GM18873 (cell line): ENCODE measurements around the gene ARMC5.
"Not testable (repeated sequence)": the region's sequence is repeated elsewhere in the genome, so short reads cannot be mapped to it uniquely, and the experiment has no call there.

ENCODE experiments used
- ATAC-seq: cut with Tn5 transposase; IDR thresholded peaks from one replicate; pipeline ENCODE4 v1.9.1; 2021; ENCODE audit warnings: mild to moderate bottlenecking, moderate library complexity, moderate number of reproducible peaks; ENCODE audit not compliant: unreplicated experiment, low FRiP score

Gene ARMC5, protein sequence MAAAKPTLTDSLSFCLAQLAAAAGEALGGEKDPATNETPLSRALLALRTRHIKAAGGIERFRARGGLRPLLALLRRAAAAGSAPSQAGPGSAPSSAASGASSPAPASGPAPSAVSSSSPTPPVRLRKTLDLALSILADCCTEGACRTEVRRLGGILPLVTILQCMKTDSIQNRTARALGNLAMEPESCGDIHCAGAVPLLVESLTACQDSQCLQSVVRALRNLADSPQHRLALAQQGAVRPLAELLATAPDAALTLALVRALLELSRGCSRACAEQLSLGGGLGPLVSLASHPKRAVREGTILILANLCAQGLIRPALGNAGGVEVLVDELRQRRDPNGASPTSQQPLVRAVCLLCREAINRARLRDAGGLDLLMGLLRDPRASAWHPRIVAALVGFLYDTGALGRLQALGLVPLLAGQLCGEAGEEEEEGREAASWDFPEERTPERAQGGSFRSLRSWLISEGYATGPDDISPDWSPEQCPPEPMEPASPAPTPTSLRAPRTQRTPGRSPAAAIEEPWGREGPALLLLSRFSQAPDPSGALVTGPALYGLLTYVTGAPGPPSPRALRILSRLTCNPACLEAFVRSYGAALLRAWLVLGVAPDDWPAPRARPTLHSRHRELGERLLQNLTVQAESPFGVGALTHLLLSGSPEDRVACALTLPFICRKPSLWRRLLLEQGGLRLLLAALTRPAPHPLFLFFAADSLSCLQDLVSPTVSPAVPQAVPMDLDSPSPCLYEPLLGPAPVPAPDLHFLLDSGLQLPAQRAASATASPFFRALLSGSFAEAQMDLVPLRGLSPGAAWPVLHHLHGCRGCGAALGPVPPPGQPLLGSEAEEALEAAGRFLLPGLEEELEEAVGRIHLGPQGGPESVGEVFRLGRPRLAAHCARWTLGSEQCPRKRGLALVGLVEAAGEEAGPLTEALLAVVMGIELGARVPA

DNA sequence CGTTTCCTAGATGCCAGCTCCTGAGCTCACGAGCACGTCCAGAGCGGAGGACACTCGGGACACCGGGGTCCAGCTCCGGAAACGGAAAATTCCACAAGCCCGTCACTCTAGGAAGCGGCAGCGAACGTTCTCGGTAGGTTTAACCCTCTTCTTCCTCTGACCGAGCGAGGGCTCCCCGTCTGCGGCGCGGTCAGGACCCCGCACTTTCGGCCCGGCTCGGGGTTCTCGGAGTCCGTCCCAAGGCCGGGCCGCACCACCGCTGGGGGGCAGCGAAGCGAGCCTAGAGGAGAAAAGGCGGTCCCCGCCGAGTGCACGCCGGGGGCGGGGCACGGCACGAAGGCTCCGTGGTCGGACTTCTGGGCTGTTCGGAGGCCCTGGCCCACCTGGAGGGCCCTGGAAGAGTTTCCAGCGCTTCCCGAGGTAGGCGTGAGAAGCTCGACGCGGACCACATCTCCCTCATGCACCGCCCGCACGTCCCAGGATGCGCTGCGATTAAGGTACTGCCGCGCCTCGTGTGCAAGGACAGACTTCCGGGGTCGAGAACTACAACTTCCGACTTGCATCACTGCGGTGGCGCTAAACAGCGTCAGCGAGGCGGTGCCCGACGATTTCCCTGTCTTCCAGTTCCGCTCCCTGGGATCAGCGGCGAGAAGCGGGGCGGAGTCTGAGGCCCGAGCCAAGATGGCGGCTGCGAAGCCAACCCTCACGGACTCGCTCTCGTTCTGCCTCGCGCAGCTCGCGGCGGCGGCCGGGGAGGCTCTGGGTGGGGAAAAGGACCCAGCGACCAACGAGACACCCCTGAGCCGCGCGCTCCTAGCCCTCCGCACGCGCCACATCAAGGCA is at the start of gene ARMC5:
TSS of gene ARMC5 (plus strand) at position 658 of the 843 bp plus-strand sequence. CDS start at position 682, 24 bp downstream.
- ATAC-seq, result peak; percentile 71

- no peak for ATAC-seq
Measured at GRCh38 chr16:31410082-31410481, 49.2 kb upstream of the ARMC5 start.

- ATAC-seq, result no peak
Measured at GRCh38 chr16:31411024-31411844, 48.1 kb upstream of the ARMC5 start.

DNA sequence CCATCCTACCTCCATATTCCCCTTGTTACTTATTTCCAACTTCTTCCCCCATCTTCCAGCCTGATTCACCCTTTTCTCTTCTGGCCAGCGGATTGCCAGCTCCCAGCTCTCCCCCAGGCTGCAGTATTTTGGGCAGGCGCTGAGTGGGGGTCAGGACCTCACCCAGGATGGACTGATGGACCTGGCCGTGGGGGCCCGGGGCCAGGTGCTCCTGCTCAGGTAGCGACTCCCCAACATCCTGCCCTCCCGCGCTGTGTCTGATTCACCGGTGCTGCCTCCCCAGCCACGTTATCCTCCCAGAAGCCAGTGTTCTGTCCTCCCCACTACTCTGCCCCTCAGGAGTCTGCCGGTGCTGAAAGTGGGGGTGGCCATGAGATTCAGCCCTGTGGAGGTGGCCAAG is 46.6 kb upstream of the ARMC5 start:
- ATAC-seq, result no peak

GRCh38 chr16:31413381-31413780 is 45.9 kb upstream of the ARMC5 start:
- ATAC-seq, result no peak

- ATAC-seq, result no peak
Measured at GRCh38 chr16:31413943-31414342, 45.4 kb upstream of the ARMC5 start.

GRCh38 chr16:31414706-31415105 is 44.6 kb upstream of the ARMC5 start:
- no peak for ATAC-seq

DNA sequence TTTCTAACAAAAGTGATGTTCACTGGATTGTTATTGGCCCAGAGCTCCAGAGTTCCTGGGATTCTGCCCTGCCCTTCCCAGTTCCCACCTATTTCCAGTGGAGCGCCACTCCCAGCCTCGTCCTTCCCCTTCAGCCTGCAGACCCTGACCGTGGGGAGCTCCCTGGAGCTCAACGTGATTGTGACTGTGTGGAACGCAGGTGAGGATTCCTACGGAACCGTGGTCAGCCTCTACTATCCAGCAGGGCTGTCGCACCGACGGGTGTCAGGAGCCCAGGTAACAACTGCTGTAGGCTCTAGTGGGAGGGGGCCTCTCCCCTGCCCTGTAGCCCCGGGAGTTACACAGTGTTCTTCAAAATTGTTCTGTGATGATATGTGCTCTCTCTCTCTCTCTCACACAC is 42.9 kb upstream of the ARMC5 start:
- ATAC-seq, result no peak

GRCh38 chr16:31417036-31417435 is 42.3 kb upstream of the ARMC5 start:
- ATAC-seq, result not testable (repeated sequence)

DNA sequence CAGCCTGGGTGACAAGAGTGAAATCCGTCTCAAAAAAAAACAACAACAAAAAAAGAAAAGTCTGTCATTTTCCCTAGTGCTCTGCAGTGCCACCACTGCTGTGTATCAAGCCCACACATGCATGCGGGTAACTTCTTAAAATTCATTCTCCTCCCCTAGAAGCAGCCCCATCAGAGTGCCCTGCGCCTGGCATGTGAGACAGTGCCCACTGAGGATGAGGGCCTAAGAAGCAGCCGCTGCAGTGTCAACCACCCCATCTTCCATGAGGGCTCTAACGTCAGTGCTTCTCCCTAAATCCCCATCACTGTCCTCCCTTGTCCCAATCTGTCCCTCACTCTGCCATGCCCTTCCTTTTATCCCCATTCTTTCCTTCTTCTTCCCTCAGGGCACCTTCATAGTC is 41.4 kb upstream of the ARMC5 start:
- no peak for ATAC-seq

DNA sequence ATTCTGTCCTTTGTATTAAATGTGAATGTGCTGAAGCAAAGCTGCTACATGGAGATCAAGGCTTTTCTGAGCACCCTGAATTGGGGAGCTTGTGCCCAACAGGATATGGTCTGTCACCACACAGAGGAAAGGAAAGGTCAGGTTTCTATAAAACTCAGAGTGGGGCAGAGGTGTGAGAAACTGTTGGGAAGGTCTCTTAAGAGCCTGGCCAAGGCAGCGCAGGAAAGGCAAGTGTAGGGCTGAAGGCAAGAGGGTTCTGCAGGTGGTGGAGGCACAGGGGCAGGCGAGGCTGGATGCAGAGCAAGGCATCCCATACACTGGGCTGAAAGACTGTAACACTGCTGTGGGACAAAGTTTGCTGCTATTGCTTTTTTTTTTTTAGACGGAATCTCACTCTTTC is 39.3 kb upstream of the ARMC5 start:
- ATAC-seq, result no peak

DNA sequence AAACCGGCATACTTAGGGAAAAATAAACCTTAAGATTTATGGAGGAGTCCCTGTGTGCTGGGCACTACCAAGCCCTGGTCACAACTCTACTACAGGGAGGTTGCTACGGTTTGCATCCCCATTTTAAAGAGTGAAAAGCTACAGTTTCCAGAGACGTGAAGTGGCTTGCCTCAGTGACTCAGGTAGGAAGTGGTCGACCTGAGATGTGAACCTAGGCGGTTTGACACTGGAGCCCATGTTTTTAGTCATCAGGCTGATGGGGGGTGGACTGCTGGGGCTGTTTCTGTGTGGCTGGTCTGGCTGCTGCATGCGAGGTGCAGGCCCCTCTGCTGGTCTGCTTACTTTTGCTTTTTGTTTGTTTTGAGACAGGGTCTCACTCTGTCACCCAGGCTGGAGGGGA is 37.7 kb upstream of the ARMC5 start:
- no peak for ATAC-seq

GRCh38 chr16:31423241-31423640 is 36.1 kb upstream of the ARMC5 start:
- no peak for ATAC-seq

DNA sequence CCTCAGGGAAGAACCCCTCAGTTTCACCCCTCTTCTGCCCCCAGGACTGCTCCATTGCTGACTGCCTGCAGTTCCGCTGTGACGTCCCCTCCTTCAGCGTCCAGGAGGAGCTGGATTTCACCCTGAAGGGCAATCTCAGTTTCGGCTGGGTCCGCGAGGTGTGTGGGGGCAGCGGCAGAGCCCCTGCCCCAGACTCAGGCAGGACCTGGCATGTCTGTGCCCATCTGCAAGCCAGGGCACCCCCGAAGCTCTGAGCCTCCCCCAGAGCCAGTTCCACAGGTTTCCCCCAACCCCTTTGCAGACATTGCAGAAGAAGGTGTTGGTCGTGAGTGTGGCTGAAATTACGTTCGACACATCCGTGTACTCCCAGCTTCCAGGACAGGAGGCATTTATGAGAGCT is 35.5 kb upstream of the ARMC5 start:
- no peak for ATAC-seq

DNA sequence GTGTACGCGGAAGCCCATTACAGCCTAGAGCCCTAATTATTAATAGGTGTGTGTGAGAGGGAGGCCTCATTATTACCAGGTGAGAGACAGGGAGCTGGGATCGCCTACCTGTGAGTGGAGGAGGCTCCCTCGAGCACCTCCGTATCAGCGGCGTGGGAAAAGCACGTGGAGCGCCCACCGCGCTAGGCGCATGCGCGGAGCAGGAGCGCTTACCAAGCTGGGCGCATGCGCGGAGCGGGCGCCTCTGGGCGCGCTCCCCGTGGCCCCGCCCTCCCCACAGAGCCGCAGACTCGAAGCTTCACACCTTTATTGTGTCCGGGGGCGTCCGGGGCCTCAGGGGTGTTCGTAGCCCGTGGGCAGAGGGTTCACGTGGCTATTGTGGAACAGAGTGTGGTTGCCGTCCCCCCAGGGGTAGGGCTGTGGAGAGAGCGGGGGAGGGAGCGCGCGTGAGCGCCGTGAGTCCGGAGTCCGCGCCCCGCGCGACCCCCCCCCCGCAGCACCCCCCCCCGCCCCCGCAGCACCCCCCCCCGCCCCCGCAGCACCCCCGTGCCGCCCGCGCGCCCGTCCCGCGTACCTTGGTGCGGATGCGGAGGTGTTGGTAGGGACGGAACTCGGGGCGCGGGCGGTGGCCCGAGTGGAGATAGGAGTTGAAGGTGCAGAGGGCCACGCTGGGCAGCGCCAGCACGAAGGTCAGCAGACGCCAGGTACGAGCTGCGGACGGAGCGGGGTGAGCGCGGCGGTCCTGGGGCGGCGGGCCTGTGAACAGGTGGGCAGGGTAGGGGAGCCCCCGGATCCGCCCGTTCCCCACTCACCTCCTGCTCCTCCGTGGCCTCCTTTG is 31.6 kb upstream of the ARMC5 start:
- ATAC-seq, result no peak

DNA sequence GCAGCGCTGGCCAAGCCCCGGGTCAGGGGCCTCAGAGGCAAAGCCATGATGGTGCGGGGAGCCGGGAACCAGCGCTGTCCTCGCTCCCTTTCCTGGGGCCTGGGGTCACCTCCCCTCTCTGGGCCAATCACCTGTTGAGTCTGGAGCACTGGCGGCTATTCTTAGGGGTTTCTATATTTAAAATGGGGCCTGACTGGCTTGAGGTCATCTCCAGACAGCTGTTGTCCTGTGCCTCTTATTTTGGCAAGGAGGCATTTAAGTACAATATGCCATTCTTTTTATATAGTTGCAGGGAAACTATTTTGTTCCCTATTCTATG is 31.1 kb upstream of the ARMC5 start, which contains the start of gene COX6A2:
TSS of gene COX6A2 (minus strand) at position 82 of the 319 bp plus-strand sequence. CDS start at position 47, 35 bp downstream.
- ATAC-seq, result no peak

DNA sequence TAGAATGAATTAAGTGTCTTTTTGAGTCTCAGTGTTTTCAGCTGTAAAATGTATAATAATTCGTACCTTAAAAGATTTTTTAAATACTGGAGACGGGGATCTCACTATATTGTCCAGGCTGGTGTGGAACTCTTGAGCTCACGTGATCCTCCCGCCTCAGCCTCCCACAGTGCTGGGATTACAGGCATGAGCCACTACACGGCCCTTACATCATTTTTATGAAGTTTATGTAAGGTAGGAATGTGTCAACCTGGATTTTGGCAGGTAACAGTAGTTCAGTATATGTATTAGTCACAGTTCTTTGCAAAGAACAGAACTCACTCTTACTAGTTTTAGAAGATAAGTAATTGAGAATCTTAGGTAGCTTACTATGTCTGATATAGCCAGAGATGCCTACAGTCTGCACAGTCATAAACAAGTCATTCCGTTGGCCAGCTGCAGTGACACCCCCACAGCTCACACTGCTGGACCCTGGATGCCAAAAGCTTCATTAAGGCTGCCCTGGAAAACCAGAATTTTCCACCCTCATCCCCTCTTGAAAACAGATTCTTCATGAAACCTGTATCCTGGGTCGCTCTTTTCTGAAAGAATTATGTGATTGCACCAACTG is 30.6 kb upstream of the ARMC5 start:
- no peak for ATAC-seq

DNA sequence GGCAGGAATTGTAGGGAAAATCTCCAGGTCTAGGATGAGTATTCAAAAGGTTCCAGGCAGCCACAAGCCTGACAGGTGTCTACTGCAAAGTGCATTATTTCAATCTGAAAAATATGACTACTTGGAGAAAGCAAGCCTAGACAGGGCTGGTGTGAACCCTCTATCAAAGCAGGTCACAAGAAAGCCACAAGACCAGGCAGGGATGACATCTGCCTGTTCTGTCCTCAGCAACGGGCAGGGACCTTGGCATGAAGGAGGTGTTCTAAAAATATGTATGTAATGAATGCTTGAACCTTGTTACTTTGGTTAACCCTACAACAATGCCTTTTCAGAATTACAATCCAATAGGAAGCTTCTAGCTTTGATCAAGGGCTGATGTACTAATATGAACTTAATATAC is 30.0 kb upstream of the ARMC5 start:
- no peak for ATAC-seq
